Stimulated activated CD4-positive, alpha-beta T cell treated with anti-CD3 and anti-CD28 coated beads, Interleukin-12 subunit alpha, Interleukin-12 subunit beta, amount 100 ng/mL, for 48 hours (primary cell): ENCODE results near the gene TTC14.
"Not testable (repeated sequence)": the region's sequence is repeated elsewhere in the genome, so short reads cannot be mapped to it uniquely, and the experiment has no call there.

Experiments used
- DNase-seq, 3 donors: peaks; one replicate each; pipeline ENCODE4 v3.0.0-alpha.2; 2020; ENCODE audit warnings: low read depth in 2 of 3, low spot score in 1 of 3

TTC14 gene

DNA sequence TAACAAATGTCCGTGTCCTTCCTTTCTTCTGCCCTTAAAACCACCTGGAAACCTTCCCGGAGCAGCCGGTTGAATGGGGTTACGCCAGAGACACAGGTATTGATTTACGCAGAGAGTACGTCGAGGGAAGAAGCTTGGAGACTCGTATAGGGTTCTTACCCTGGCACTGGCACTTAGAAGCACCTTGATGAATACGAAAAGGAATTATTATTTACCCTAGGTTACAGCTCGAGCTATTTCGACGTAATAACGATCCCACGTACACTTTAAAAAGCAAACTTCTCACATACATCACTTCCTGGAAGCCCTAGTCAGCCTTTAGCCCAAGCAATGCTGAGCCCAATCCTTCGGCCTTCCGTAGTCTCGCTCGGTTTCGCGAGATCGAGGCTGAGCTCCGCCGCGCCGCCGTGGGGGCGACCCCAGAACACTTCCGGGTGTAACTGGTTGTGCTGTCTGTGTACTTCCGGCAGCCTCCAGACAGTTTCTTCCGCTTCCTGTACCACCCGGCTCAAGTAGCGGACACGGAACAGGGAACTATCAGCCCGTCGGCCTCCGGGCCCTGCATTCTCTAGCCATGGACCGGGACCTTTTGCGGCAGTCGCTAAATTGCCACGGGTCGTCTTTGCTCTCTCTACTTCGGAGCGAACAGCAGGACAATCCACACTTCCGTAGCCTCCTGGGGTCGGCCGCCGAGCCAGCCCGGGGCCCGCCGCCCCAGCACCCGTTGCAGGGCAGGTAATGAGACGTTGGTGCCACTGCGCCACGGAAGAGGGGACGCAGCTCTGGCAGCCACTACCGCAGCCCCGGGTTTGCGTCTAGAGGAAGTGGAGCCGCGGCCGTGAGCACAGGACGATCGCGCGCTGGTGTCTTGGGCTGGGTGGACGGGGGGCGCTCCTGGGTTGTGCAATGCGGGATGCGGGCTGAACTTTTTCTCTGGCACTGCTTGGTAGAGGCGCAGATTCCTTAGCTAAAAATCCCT lies at the start of gene TTC14:
TTC14 (plus strand) TSS at position 476 of the 979 bp plus-strand sequence; CDS start at position 575, 99 bp downstream.
- DNase-seq, result peak; percentile 88 to 92 (median 91)

DNA sequence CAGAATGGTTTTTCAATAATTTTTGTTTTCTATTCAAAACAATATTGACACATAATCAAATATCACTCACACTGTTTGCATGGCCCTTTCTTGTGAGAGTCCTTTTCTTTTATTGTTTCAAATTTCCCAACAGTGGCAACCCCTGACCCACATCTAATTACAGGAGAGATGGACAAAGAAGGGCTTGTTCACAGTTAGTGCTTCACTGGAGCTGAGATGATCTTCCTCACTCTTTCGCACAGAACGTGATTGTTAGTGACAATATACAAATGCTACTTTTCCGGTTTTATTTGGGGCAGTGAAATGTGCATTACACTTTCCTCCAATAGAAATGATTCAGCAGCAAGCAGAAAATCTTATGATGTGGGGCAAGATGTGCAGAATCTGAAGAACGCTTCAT lies 38.6 kb upstream of the TTC14 start:
- no peak for DNase-seq

DNA sequence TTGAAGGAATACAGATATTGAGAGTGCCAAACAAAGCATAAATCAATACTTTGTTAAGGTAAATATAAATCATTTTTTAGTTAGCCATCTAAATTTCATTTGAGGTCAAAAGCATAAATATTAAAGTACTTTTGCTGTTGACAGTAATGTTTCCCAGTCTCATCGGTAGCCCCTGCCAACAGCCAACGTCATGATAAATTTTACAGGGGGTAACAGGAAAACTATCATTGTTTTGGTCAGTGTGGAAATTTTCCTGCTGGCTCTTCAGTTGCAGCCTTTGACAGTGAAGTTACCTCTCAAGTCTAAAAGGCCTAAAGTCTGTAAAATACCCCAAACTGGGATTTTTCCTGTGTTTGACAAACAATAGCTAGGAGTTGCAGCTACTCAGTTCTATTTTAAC lies 37.3 kb upstream of the TTC14 start:
- no peak for DNase-seq

DNA sequence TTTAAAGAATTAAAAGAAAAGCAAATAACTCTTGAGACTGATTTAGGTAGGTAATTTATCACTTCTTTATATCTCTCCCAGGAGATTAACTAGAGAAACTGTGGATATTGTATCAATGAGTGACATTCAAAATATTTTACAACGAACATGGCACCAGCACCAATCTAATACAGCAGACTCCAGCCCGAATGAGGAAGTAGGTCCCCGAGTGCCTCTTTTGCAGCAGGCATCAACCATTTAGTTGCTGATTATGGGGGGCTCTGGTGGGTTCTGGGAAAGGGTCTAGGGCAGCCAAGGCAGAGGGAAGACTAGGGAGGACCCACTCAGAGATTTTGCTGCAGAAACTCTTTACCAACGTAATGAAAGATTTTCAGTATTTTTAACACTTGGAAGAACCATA lies 31.7 kb upstream of the TTC14 start:
- no peak for DNase-seq

GRCh38 chr3:180571831-180572598 lies 29.9 kb upstream of the TTC14 start:
- no peak for DNase-seq

DNA sequence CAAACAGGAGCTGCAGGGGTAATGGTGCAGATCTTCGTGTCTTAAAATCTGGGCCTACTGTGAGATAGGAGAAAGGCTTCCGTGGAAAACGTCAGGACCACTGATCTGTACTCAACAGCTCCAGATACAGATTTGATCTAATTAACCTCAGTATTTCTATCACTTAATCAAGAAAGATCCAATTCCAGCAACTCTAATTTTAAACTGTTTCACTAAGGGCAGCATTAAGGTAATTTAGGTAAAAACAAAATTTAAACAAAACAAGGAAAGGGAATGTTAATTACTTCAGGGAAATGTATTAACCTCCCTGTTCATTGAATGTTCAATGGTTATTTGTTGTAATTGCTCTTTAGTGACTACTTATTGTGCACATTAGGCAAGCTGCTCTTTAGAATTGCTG lies 26.4 kb upstream of the TTC14 start:
- DNase-seq, result no peak

- DNase-seq, result no peak
Measured at GRCh38 chr3:180580934-180581333, 21.0 kb upstream of the TTC14 start.

- DNase-seq, result no peak
Measured at GRCh38 chr3:180590396-180590795, 11.6 kb upstream of the TTC14 start.

DNA sequence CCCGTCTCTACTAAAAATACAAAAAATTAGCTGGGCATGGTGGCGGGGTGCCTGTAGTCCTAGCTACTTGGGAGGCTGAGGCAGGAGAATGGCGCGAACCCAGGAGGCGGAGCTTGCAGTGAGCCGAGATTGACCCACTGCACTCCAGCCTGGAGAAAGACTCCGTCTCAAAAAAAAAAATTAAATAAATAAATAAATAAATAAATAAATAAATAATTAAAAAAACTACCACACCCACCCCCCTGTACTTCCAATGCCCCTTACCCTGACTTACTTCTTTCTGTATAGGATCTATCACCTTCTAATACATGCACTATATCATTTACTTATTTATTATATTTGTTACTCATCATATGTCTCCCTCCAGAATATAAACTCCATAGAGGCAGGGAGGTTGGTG lies 8.3 kb upstream of the TTC14 start:
- DNase-seq, result not testable (repeated sequence)

DNA sequence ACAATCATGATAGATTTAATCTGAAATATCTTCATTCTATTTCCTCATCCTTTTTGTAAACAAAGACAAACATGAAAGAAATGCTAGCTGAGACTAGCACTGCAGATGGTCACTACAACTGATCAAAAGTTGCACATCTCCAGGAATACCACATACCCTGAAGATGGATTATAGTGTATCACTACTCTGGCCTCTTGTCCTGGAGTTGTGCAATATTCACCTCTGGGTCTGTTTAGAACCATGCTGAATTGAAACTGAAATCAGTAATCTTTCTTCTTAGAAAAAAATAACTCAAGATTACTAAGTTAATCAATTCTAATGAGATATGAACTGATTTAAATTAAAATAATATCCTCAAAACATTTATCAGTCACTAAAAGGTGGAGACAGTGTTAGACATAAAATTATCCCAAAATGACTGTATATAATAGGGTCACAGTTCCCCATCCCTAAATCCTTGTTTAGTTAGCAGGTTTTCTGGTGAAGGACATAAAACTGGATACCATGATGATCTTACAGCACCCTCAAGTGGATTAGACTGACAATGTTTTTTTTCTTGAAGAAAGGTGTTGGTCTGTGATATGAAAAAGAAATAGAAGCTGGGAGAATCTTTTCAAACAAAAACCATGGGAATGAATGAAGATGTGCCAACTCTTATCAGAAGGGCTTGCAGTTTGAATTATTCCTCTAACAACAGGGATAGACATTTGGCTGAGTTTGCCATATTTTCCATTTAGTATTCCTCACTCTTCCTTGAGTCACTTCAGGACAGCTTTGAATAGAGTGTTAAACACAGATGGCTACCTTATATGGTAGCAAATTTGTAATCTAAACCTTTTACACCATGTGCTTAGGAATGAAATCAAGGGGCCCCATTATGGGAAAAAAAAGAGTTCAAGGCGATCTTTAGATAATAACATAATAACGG lies 7.1 kb upstream of the TTC14 start:
- DNase-seq, result no peak

DNA sequence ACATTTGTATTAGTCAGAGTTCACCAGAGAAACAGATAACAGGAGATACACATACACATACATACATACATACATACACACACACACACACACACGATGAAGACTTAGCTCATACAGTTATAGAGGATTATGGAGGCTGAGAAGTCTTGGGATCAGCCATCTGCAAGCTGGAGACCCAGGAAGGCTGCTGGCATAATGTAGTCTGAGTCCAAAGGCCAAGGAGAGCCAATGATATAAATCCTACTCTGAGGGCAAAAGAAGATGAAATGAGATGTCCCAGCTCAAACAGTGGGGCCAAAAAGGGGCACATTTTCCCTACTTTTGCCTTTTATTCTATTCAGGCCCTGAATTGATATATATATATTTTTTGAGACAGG lies 6.4 kb upstream of the TTC14 start:
- no peak for DNase-seq

DNA sequence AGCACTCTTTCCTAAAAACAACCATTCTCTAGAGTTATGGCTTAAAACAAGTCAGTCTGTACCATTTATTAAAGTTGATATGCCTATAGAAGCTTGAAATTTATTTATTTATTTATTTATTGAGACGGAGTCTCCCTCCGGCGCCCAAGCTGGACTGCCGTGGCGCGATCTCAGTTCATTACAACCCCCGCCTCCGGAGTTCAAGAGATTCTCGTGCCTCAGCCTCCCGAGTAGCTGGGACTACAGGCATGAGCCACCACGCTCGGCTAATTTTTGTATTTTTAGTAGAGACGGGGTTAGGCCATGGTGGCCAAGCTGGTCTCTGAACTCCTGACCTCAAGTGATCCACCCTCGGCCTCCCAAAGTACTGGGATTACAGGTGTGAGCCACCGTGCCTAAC lies 1.5 kb upstream of the TTC14 start:
- DNase-seq, result no peak

DNA sequence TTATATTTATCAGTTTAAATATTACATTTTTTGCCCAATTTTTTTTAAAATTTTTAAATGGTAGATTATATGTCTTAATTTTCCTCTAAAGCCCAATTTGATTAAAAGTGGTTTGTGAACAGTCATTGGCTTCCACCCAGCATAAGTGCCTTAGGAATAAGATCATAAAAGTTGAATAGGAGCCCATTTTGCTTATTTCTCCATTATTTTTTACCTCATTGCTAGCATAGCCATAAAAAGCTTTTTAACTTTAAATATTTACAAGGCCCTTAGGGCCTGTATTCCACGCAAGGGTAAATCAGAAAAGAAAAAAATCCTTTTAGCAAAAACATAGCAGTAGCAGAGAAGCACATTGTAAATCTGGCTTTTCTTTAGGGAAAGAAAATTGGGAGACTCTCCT lies 9.0 kb downstream of the TTC14 start:
- DNase-seq, result no peak

GRCh38 chr3:180612364-180612763 lies 10.4 kb downstream of the TTC14 start:
- no peak for DNase-seq

DNA sequence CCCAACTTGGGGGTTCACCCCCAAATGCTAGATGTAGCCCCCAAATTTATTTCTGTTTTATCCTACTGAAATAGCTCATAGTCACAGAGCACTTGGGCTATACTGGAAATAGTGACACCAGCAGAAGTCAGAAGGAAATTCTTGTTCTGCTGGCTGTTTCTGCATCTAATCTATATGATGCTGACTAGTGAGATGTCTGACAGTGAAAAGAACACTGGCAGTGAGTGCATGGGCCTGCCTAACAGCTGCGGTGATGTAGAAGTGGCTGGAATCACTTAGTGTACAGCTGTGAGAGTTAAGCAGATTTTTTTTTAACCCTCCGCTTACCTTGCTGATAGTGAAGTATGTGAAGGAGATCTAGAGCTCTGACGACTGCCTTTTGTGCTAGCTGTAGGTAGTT lies 14.0 kb downstream of the TTC14 start:
- DNase-seq, result no peak

DNA sequence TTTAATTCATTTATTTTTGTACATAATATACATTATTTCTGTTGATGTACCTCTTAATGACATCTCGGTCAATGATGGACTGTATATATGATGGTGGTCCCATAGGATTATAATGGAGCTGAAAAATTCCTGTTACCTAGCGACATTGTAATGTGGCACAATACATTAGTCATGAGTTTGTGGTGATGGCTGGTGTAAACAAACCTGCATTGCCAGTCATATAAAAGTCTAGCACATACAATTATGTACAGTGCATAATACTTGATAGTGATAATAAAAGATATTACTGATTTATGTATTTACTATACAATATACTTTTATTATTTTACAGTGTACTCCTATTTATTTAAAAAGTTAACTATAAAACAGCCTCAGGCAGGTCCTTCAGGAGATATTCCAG lies 15.1 kb downstream of the TTC14 start:
- no peak for DNase-seq

DNA sequence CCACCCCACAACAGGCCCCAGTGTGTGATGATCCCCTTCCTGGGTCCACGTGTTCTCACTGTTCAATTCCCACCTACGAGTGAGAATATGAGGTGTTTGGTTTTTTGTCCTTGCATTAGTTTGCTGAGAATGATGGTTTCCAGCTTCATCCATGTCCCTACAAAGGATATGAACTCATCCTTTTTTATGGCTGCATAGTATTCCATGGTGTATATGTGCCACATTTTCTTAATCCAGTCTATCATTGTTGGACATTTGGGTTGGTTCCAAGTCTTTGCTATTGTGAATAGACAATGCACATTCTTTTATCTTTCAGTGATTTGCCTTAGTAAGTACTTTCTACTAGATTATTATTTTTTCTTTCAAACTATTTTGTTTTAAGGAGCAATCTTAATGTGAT lies 16.6 kb downstream of the TTC14 start:
- not testable (repeated sequence) for DNase-seq

DNA sequence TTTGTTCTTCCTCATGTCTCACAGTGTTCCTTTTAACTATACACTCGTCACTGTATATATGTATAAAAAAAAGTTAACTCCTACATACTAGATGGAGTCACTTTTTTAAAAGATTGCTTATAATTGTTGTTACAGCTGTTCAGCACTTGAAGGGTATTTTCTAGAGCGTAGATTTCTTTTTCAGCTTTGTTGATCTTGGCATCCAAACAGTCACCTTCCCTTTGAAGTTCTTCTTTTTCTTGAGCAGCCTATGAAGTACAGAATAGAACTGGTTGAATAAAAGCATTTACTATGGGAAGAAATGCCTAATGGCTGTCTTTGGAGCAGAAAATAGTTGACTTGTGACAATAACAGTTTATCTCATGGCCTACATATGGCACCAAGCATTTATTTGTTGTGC lies 17.8 kb downstream of the TTC14 start:
- no peak for DNase-seq

DNA sequence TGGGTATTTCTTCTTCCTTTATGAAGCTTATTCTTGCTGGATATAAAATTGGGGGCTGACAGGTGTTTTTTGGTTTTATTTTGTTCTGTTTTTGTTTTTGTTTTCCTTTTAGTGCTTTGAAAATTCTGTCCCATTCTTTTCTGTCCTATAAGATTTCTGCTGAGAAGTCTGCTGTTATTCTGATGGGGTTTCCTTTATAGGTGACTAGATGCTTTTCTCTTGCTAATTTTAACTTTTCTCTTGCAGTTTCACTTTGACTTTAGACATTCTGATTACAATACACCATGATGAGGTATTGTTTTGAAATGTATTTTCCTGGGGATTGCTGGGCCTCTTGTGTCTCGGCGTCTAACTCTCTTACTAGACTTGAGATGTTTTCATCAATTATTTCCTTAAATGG lies 22.8 kb downstream of the TTC14 start:
- DNase-seq, result no peak

DNA sequence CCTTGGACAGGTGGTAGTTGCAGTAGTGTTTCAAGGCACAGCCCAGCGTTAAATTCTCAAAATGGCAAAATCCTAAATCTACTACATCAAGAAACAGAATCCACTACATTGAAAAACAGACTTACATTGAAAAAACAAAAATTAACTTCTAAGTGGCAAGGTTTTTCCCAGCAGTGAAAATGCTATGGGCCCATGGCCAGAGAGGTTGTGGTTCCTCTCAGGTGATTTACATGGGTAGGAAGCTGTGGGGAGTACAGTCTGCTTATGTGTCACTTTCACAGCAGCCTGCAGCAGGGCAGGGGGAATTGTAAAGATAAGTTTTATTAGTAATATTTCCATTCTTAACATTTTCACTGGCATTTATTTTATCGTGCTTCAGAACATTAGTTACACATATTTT lies 24.9 kb downstream of the TTC14 start:
- DNase-seq, result no peak

- DNase-seq, result no peak
Measured at GRCh38 chr3:180630371-180630770, 28.4 kb downstream of the TTC14 start.
